K562 (cell line): Measurements from ENCODE around the gene SMAD5. TPM values are rescaled to one million over a fixed set of nuclear protein-coding genes. Genes with fewer than 3 reads are reported as not detected.

Source experiments
- ATAC-seq: fragments of 200-7000 bp; cut with Tn5 transposase; 3 replicates; pipeline ENCODE4 v1.9.1; 2020; ENCODE audit warnings: moderate library complexity
- BruUV-seq: library from RNA; stranded (reverse); fragments of 400-500 nt; replicated peaks from 2 replicates; lab custom pipeline; 2021; lab: Mats Ljungman, UMichigan
- CTCF ChIA-PET: fragments of 300-600 bp; formaldehyde crosslinking; extraction: SDS; loops from one replicate; lab custom pipeline; 2021; ENCODE audit warnings: low intra/inter-chr PET ratio; lab: Yijun Ruan, JAX
- POLR2A ChIA-PET: fragments of 300-600, 350-650 bp; sonication (Branson Sonifier 250); formaldehyde crosslinking; extraction: SDS; loops from one replicate; lab custom pipeline; 2021; ENCODE audit warnings: antibody characterized with exemption, inconsistent platforms; lab: Yijun Ruan, JAX
- DNase-seq, 4 experiments: peaks; one replicate each; pipeline versions ENCODE4 v3.0.0 to v3.0.0-alpha.2; 2011 to 2018; ENCODE audit warnings: low spot score in 3 of 4, mixed read lengths in 3 of 4; ENCODE audit errors: extremely low read depth in 1 of 4
- FAIRE-seq: peaks from 2 replicates; lab custom pipeline; 2011; peaks lifted over from hg19 to GRCh38; lab: Jason Lieb, UNC
- H2AFZ ChIP-seq: 2 replicates; pipeline ENCODE4 v1.6.0; 2011; ENCODE audit warnings: low read depth, low read length, control low read depth, inconsistent platforms
- H3K27ac ChIP-seq: fragments of 200-600 bp; 3 replicates; pipeline ENCODE4 v1.8.0; 2011; ENCODE audit warnings: low read depth, mild to moderate bottlenecking, control low read depth, inconsistent platforms, low read length, moderate library complexity, mixed read lengths; ENCODE audit errors: extremely low read depth
- H3K27me3 ChIP-seq, 2 experiments: fragments of 300-600 bp in 1 of 2; 2 replicates in 1 of 2; 3 replicates in 1 of 2; pipeline versions ENCODE4 v1.6.0 to v1.8.0; 2011; ENCODE audit warnings: inconsistent platforms in 2 of 2, low read length in 2 of 2, mild to moderate bottlenecking in 1 of 2, mixed read lengths in 1 of 2, moderate library complexity in 1 of 2; ENCODE audit not compliant: control insufficient read depth in 2 of 2, insufficient read depth in 2 of 2
- H3K36me3 ChIP-seq: fragments of 300-600 bp; 3 replicates; pipeline ENCODE4 v1.8.0; 2011; ENCODE audit warnings: mild to moderate bottlenecking, low read length, inconsistent platforms; ENCODE audit not compliant: control insufficient read depth, insufficient read depth
- H3K4me1 ChIP-seq, 2 experiments: fragments of 200-600 bp in 1 of 2; replicated peaks in 1 of 2; 2 replicates in 1 of 2; 3 replicates in 1 of 2; pipeline versions ENCODE4 v1.5.1 to v1.8.0; 2011; ENCODE audit warnings: inconsistent platforms in 2 of 2, low read length in 2 of 2, mild to moderate bottlenecking in 1 of 2, mixed read lengths in 1 of 2, moderate library complexity in 1 of 2; ENCODE audit not compliant: control insufficient read depth in 2 of 2, insufficient read depth in 2 of 2
- H3K4me2 ChIP-seq: 2 replicates; pipeline ENCODE4 v1.6.1; 2011; ENCODE audit warnings: low read length, control low read depth, inconsistent platforms, mixed read lengths; ENCODE audit not compliant: insufficient read depth
- H3K4me3 ChIP-seq: fragments of 200-600 bp; sonication (generic), shearing (Covaris generic); 2 replicates; pipeline ENCODE4 v1.5.1; 2016; ENCODE audit warnings: control low read depth, inconsistent platforms
- H3K79me2 ChIP-seq: fragments of 200-600 bp; 3 replicates; pipeline ENCODE4 v1.8.0; 2011; ENCODE audit warnings: low read length, inconsistent platforms; ENCODE audit not compliant: control insufficient read depth, insufficient read depth
- H3K9ac ChIP-seq, 2 experiments: 2 replicates each; pipeline versions ENCODE4 v1.6.0 to v1.6.1; 2011; ENCODE audit warnings: low read depth in 2 of 2, low read length in 2 of 2, control low read depth in 1 of 2, inconsistent platforms in 1 of 2, mild to moderate bottlenecking in 1 of 2, mixed read lengths in 1 of 2; ENCODE audit not compliant: insufficient read depth in 1 of 2
- H3K9me1 ChIP-seq: one replicate; pipeline ENCODE4 v1.6.0; 2011; ENCODE audit warnings: inconsistent platforms, mild to moderate bottlenecking, low read length, moderate library complexity; ENCODE audit not compliant: control insufficient read depth, insufficient read depth
- H3K9me3 ChIP-seq: replicated peaks from 2 replicates; pipeline ENCODE4 v1.5.1; 2011; ENCODE audit warnings: low read depth, low read length, inconsistent platforms; ENCODE audit not compliant: control insufficient read depth, insufficient read depth
- H4K20me1 ChIP-seq: replicated peaks from 2 replicates; pipeline ENCODE4 v1.6.1; 2011; ENCODE audit warnings: low read length, inconsistent platforms, mixed read lengths; ENCODE audit not compliant: control insufficient read depth, insufficient read depth
- AFF1 ChIP-seq, 2 experiments: fragments of 450-650 bp; IDR thresholded peaks; 2 replicates each; pipeline ENCODE4 v1.6.1; 2018; ENCODE audit warnings: mild to moderate bottlenecking in 2 of 2, low read depth in 1 of 2; ENCODE audit not compliant: partially characterized antibody in 2 of 2
- BCOR ChIP-seq: fragments of 450-650 bp; IDR thresholded peaks from 2 replicates; pipeline ENCODE4 v1.6.1; 2016
- ETV5 ChIP-seq: sonication (generic); formaldehyde crosslinking; IDR thresholded peaks from 2 replicates; pipeline ENCODE4 v1.4.0; 2020; ENCODE audit warnings: low read depth, mild to moderate bottlenecking, missing genetic modification reagents
- MAX ChIP-seq: sonication (generic); formaldehyde crosslinking; IDR thresholded peaks from 2 replicates; pipeline ENCODE4 v1.9.0; 2022; ENCODE audit warnings: mild to moderate bottlenecking, missing genetic modification reagents
- MBD2 ChIP-seq: sonication (generic); IDR thresholded peaks from 2 replicates; pipeline ENCODE4 v1.6.1; 2016; ENCODE audit warnings: low read depth, borderline replicate concordance
- POLR2B ChIP-seq: fragments of 450-650 bp; IDR thresholded peaks from 2 replicates; pipeline ENCODE4 v1.6.1; 2018; ENCODE audit warnings: low read depth; ENCODE audit not compliant: partially characterized antibody
- RBM17 ChIP-seq: fragments of 200-400 bp; formaldehyde crosslinking; IDR thresholded peaks from 2 replicates; pipeline ENCODE4 v1.6.1; 2017; ENCODE audit warnings: low read depth, mild to moderate bottlenecking, low read length, borderline replicate concordance
- SAP30 ChIP-seq: fragments of 200-600 bp; sonication (generic); IDR thresholded peaks from 2 replicates; pipeline ENCODE4 v1.6.1; 2012; ENCODE audit warnings: borderline replicate concordance, low read depth, mild to moderate bottlenecking, moderate library complexity, low read length, control low read depth, inconsistent platforms; ENCODE audit not compliant: insufficient read depth, poor library complexity, severe bottlenecking
- THAP7 ChIP-seq: fragments of 250-450 bp; sonication (Bioruptor Pico); IDR thresholded peaks from 2 replicates; pipeline ENCODE4 v1.5.0; 2021
- ZBTB5 ChIP-seq: fragments of 450-650 bp; IDR thresholded peaks from 2 replicates; pipeline ENCODE4 v1.6.1; 2017; ENCODE audit warnings: antibody characterized with exemption
- ZNF398 ChIP-seq: fragments of 250-450 bp; sonication (Bioruptor Pico); IDR thresholded peaks from 2 replicates; pipeline ENCODE4 v1.8.0; 2021; ENCODE audit warnings: moderate library complexity, mild to moderate bottlenecking, inconsistent platforms
- WGBS: fragments of 100-300 bp; shearing (Covaris generic); methylation state at CpG from one replicate; pipeline ENCODE4 v1.1.6; 2016; ENCODE audit warnings: low coverage, mixed read lengths; ENCODE audit not compliant: insufficient coverage; ENCODE audit errors: missing lambda C conversion rate; 5-methylcytosine and 5-hydroxymethylcytosine counted together
- in situ Hi-C: fragments of 300-500 bp; cut with MboI; formaldehyde crosslinking; loops from 4 replicates; pipeline ENCODE4 v1.15.0; 2018; ENCODE audit warnings: inconsistent platforms, mixed read lengths
- intact Hi-C: fragments of 100-400 bp; cut with micrococcal nuclease; formaldehyde crosslinking; loops from 2 replicates; pipeline ENCODE4 v1.14.2; 2022
- polyA plus RNA-seq, 8 experiments: library from polyadenylated mRNA; depleted of rRNA in 4 of 8; stranded (reverse) in 5 of 8; unstranded in 3 of 8; fragments of >200 nt; fragmentation: Nextera tagmentation in 2 of 8; fragmentation: Illumina TruSeq in 1 of 8; extraction: Ambion mirVana in 2 of 8; extraction: Trizol in 1 of 8; gene quantifications; 2 replicates each; pipeline versions ENCODE4 v1.2.1 to v1.2.3, GENCODE V29; 2011 to 2014; ENCODE audit warnings: inconsistent platforms in 1 of 8, missing spikeins in 1 of 8
- total RNA-seq, 7 experiments: library from RNA; depleted of rRNA in 6 of 7; stranded (reverse); fragments of >200 nt in 6 of 7; fragmentation: Illumina TruSeq in 2 of 7; extraction: Trizol in 2 of 7; gene quantifications; 2 replicates each; pipeline versions ENCODE4 v1.2.1 to v1.2.3, GENCODE V29; 2011 to 2021; ENCODE audit warnings: low replicate concordance in 1 of 7

Gene SMAD5
- total and polyA plus RNA-seq, 9 of the 15 experiments (the other 6 are each of a cell fraction or from before 2014, with no cell fraction given), result 12.4 to 53.9 (median 20.3) TPM

- TF ChIP-seq THAP7 (CRISPR knock-in tag) (no peak), ZNF398 (CRISPR knock-in tag) (no peak), MAX (no peak)
These were observed 73.7 kb downstream of the SMAD5 start (continued) for GRCh38 chr5:136206361-136206760.

- POLR2A ChIA-PET, result interaction anchor here (0.8 kb wide), 1 partner anchor 383 kb away, joined by 3 read pairs; no protein-coding TSS in a partner anchor
- Histone ChIP-seq H3K27me3 (peaks cover 12 to 58% of the 10 kb centered on the region in 2 experiments; a peak in 4 of 5 replicates), H3K9ac (no peak overlapping the region), H3K4me3 (no peak overlapping the region), H3K27ac (no peak overlapping the region), H3K36me3 (no peaks in the 10 kb centered on the region), H3K9me1 (no peaks in the 10 kb centered on the region), H3K4me2 (no peak overlapping the region), H3K9me3 (no peaks in the 10 kb centered on the region), H2AFZ (no peak overlapping the region), H3K79me2 (no peaks in the 10 kb centered on the region), H4K20me1 (no peaks in the 10 kb centered on the region; the same call in 1 of the 2 replicates), H3K4me1 (peaks cover 0 to 2% of the 10 kb centered on the region in 2 experiments; a peak in 2 of 5 replicates)
- intact Hi-C loops (no loop called here), in situ Hi-C loops (loop anchor here (10.0 kb wide), 1 partner anchor 253 kb away; the partner anchor contains the start of gene LECT2)
- FAIRE-seq (no peak), DNase-seq (no peak), ATAC-seq (no peak)
- CTCF ChIA-PET, result no interaction called here
- 0% methylated on average over 6 of the region's 7 CpGs for WGBS
- no TSS peak for BruUV-seq
- TF ChIP-seq BCOR (no peak), ETV5 (CRISPR knock-in tag) (no peak), POLR2B (no peak), RBM17 (no peak), MBD2 (no peak), ZBTB5 (no peak), SAP30 (no peak), AFF1 (IDR thresholded peaks at IDR 0.05; ENCODE audit: low read depth in 1 of 2, partially characterized antibody in 2 of 2) (no peak)
These were observed 75.0 kb downstream of the SMAD5 start for GRCh38 chr5:136207631-136208030.
